HCT116 (cell line): ENCODE measurements around the gene PCDHGC4. TPM values are rescaled to one million over a fixed set of nuclear protein-coding genes. Genes with fewer than 3 reads are reported as not detected.

Experiments used
- ATAC-seq: fragments of 200-7000 bp; cut with Tn5 transposase; 2 replicates; pipeline ENCODE4 v1.9.1; 2020; ENCODE audit warnings: mild to moderate bottlenecking, moderate library complexity
- BruUV-seq: library from RNA; stranded (reverse); fragments of 400-500 nt; replicated peaks from 2 replicates; lab custom pipeline; 2021; lab: Mats Ljungman, UMichigan
- CTCF ChIA-PET: fragments of 300-600 bp; sonication (Branson Sonifier 250); formaldehyde crosslinking; loops from one replicate; lab custom pipeline; 2021; ENCODE audit warnings: antibody characterized with exemption; lab: Charles Lee
- POLR2A ChIA-PET: fragments of 300-600, 350-600 bp; sonication (Branson Sonifier 250); formaldehyde crosslinking; loops from one replicate; lab custom pipeline; 2021; ENCODE audit warnings: antibody characterized with exemption; lab: Charles Lee
- RAD21 ChIA-PET, 2 experiments: fragments of 300-600 bp; sonication (Branson Sonifier 250); formaldehyde crosslinking; loops; one replicate each; lab custom pipeline; 2023; ENCODE audit warnings: low total read pairs in 2 of 2; ENCODE audit not compliant: uncharacterized antibody in 2 of 2, unreplicated experiment in 2 of 2, low non-redundant PET in 1 of 2; lab: Charles Lee
- DNase-seq: peaks from one replicate; pipeline ENCODE4 v3.0.0-alpha.2; 2010; ENCODE audit warnings: low read depth, low spot score
- H2AFZ ChIP-seq: fragments of 200-600 bp; shearing (Covaris generic), sonication (generic); 2 replicates; pipeline ENCODE4 v1.6.1; 2017; ENCODE audit warnings: low read depth, mixed run types, mixed read lengths, antibody characterized with exemption, low read length; ENCODE audit not compliant: poor library complexity, severe bottlenecking
- H3K27ac ChIP-seq: 2 replicates; pipeline ENCODE4 v1.5.1; 2012; ENCODE audit warnings: low read depth, low read length
- H3K27me3 ChIP-seq: fragments of 200-600 bp; sonication (generic); 2 replicates; pipeline ENCODE4 v1.6.1; 2016; ENCODE audit warnings: mixed run types, low read length, mixed read lengths; ENCODE audit not compliant: insufficient read depth
- H3K36me3 ChIP-seq, 2 experiments: fragments of 200-500 bp in 1 of 2; fragments of 200-600 bp in 1 of 2; sonication (Bioruptor generic) in 1 of 2; sonication (generic) in 1 of 2; 2 replicates each; pipeline versions ENCODE4 v1.5.1 to v1.6.1; 2014 to 2016; ENCODE audit warnings: low read length in 2 of 2, inconsistent platforms in 1 of 2, mixed read lengths in 1 of 2, mixed run types in 1 of 2; ENCODE audit not compliant: insufficient read depth in 2 of 2, control insufficient read depth in 1 of 2
- H3K4me1 ChIP-seq, 2 experiments: fragments of 200-600 bp in 1 of 2; sonication (generic) in 1 of 2; 2 replicates each; pipeline versions ENCODE4 v1.5.1 to v1.6.1; 2012 to 2017; ENCODE audit warnings: low read length in 2 of 2, inconsistent platforms in 1 of 2, mild to moderate bottlenecking in 1 of 2, mixed read lengths in 1 of 2, mixed run types in 1 of 2, moderate library complexity in 1 of 2; ENCODE audit not compliant: insufficient read depth in 2 of 2, control insufficient read depth in 1 of 2
- H3K4me2 ChIP-seq: fragments of 200-600 bp; sonication (generic); 2 replicates; pipeline ENCODE4 v1.6.1; 2017; ENCODE audit warnings: mixed run types, low read length, mixed read lengths
- H3K4me3 ChIP-seq, 2 experiments: fragments of 200-600 bp in 1 of 2; sonication (generic) in 1 of 2; replicated peaks in 1 of 2; 2 replicates each; pipeline ENCODE4 v1.5.1; 2011 to 2016; ENCODE audit warnings: low read length in 2 of 2, control low read depth in 1 of 2, low read depth in 1 of 2, mild to moderate bottlenecking in 1 of 2, mixed read lengths in 1 of 2, mixed run types in 1 of 2
- H3K79me2 ChIP-seq: fragments of 200-600 bp; sonication (generic); 2 replicates; pipeline ENCODE4 v1.6.1; 2017; ENCODE audit warnings: mild to moderate bottlenecking, mixed run types, low read length, moderate library complexity, mixed read lengths; ENCODE audit not compliant: insufficient read depth
- H3K9ac ChIP-seq: fragments of 200-600 bp; sonication (generic); 2 replicates; pipeline ENCODE4 v1.6.1; 2016; ENCODE audit warnings: low read length, mixed read lengths
- H3K9me2 ChIP-seq: fragments of 200-600 bp; sonication (generic), shearing (Covaris generic); 2 replicates; pipeline ENCODE4 v1.6.1; 2017; ENCODE audit warnings: mixed run types, mild to moderate bottlenecking, moderate library complexity; ENCODE audit not compliant: insufficient read depth
- H3K9me3 ChIP-seq, 2 experiments: fragments of 200-500 bp in 1 of 2; fragments of 200-600 bp in 1 of 2; sonication (Bioruptor generic) in 1 of 2; sonication (generic) in 1 of 2; 2 replicates each; pipeline ENCODE4 v1.6.1; 2014 to 2017; ENCODE audit warnings: low read length in 2 of 2, mixed read lengths in 2 of 2, inconsistent platforms in 1 of 2, low read depth in 1 of 2, mild to moderate bottlenecking in 1 of 2, mixed run types in 1 of 2, moderate library complexity in 1 of 2; ENCODE audit not compliant: control insufficient read depth in 1 of 2, insufficient read depth in 1 of 2
- H4K20me1 ChIP-seq: fragments of 200-600 bp; sonication (generic), shearing (Covaris generic); 2 replicates; pipeline ENCODE4 v1.6.1; 2017; ENCODE audit warnings: mixed run types, mild to moderate bottlenecking, moderate library complexity; ENCODE audit not compliant: insufficient read depth
- CEBPB ChIP-seq: IDR thresholded peaks from 2 replicates; pipeline ENCODE4 v1.6.1; 2012; ENCODE audit warnings: low read depth
- MAX ChIP-seq: IDR thresholded peaks from 2 replicates; pipeline ENCODE4 v1.6.1; 2012
- REST ChIP-seq: IDR thresholded peaks from 2 replicates; pipeline ENCODE4 v1.6.1; 2012; ENCODE audit warnings: low read depth
- SRF ChIP-seq: IDR thresholded peaks from 2 replicates; pipeline ENCODE4 v1.6.1; 2012; ENCODE audit warnings: low read depth
- TCF7L2 ChIP-seq: IDR thresholded peaks from 2 replicates; pipeline ENCODE4 v1.7.0; 2011; ENCODE audit warnings: borderline replicate concordance, inconsistent platforms; ENCODE audit not compliant: insufficient read depth, insufficient read length; ENCODE audit errors: extremely low read depth
- intact Hi-C: fragments of 100-400 bp; cut with micrococcal nuclease; formaldehyde crosslinking; loops from 2 replicates; pipeline ENCODE4 v1.10.0; 2022
- total RNA-seq: library from RNA; stranded (reverse); gene quantifications from one replicate; pipeline ENCODE4 v1.2.1, GENCODE V29; 2021; ENCODE audit not compliant: unreplicated experiment

Gene PCDHGC4
- total RNA-seq, 1 experiment from 2014 or later, result 0.05 TPM

- ChIA-PET CTCF (interaction anchor here (1.2 kb wide), 1 partner anchor 9 kb away, joined by 3 read pairs; the partner anchor contains the start of gene PCDHGA12), RAD21 (no interaction called here), POLR2A (no interaction called here)
- Histone ChIP-seq H3K9me3 (no peaks in the 10 kb centered on the region), H3K4me2 (no peak overlapping the region), H3K36me3 (no peaks in the 10 kb centered on the region), H3K27me3 (no peaks in the 10 kb centered on the region), H2AFZ (no peak overlapping the region), H3K4me1 (no peaks in the 10 kb centered on the region), H3K9ac (no peak overlapping the region), H3K79me2 (no peaks in the 10 kb centered on the region), H3K9me2 (no peaks in the 10 kb centered on the region), H3K27ac (no peak overlapping the region), H4K20me1 (no peaks in the 10 kb centered on the region), H3K4me3 (no peak overlapping the region)
- TF ChIP-seq MAX, result no peak
- TF ChIP-seq REST, result no peak
- TF ChIP-seq TCF7L2, result no peak
- no peak for TF ChIP-seq CEBPB
- no peak for TF ChIP-seq SRF
- BruUV-seq, result no TSS peak
- DNase-seq (no peak), ATAC-seq (no peak)
- intact Hi-C loops, result no loop called here
Measured at GRCh38 chr5:141439411-141440141, 45.3 kb upstream of the PCDHGC4 start.
